Measurements from ENCODE around the gene SMC5. TPM values are rescaled to one million over a fixed set of nuclear protein-coding genes. Genes with fewer than 3 reads are reported as not detected.
"Not testable (repeated sequence)": the region's sequence is repeated elsewhere in the genome, so short reads cannot be mapped to it uniquely, and the experiment has no call there.

Gene SMC5
- total RNA-seq, 4 donors from 2014 or later: 33.1 to 49.4 (median 39.2) TPM

DNA sequence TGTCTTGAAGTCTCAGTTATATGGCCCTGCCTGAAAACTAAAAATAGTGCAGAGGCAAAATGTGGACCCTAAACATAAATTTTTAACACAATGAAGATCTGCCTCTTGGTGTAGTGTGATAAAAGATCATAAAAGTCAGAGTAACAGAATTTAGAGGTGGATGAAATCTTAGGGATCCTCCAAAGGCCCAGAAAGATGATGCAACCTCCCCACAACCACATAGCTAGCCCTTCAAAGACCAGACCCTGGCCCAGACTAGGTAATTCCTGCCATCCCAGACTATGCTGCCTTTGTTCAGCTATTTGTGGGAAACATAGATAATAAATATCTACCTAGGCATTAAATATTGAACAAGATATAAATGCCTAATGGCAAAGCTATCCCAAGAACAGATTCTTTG is 140.4 kb downstream of the SMC5 start:
- H3K27ac ChIP-seq: peak overlapping the region; percentile 18 to 64 (median 44)
- H3K36me3 ChIP-seq: no peaks in the 10 kb centered on the region
- TF ChIP-seq, protein P1, sequence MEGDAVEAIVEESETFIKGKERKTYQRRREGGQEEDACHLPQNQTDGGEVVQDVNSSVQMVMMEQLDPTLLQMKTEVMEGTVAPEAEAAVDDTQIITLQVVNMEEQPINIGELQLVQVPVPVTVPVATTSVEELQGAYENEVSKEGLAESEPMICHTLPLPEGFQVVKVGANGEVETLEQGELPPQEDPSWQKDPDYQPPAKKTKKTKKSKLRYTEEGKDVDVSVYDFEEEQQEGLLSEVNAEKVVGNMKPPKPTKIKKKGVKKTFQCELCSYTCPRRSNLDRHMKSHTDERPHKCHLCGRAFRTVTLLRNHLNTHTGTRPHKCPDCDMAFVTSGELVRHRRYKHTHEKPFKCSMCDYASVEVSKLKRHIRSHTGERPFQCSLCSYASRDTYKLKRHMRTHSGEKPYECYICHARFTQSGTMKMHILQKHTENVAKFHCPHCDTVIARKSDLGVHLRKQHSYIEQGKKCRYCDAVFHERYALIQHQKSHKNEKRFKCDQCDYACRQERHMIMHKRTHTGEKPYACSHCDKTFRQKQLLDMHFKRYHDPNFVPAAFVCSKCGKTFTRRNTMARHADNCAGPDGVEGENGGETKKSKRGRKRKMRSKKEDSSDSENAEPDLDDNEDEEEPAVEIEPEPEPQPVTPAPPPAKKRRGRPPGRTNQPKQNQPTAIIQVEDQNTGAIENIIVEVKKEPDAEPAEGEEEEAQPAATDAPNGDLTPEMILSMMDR (IDR thresholded peaks at IDR 0.05): no peak
- TF ChIP-seq POLR2A (IDR thresholded peaks at IDR 0.05): no peak
- intact Hi-C loops (cut with DNase I): no loop called here
- H3K4me1 ChIP-seq: peaks cover 65 to 73% of the 10 kb centered on the region in 2 donors
- no peak overlapping the region for H3K4me3 ChIP-seq (replicated peaks in 1 of 3)
- H3K9me3 ChIP-seq: no peaks in the 10 kb centered on the region
- no peak for DNase-seq
- H3K27me3 ChIP-seq: no peaks in the 10 kb centered on the region

DNA sequence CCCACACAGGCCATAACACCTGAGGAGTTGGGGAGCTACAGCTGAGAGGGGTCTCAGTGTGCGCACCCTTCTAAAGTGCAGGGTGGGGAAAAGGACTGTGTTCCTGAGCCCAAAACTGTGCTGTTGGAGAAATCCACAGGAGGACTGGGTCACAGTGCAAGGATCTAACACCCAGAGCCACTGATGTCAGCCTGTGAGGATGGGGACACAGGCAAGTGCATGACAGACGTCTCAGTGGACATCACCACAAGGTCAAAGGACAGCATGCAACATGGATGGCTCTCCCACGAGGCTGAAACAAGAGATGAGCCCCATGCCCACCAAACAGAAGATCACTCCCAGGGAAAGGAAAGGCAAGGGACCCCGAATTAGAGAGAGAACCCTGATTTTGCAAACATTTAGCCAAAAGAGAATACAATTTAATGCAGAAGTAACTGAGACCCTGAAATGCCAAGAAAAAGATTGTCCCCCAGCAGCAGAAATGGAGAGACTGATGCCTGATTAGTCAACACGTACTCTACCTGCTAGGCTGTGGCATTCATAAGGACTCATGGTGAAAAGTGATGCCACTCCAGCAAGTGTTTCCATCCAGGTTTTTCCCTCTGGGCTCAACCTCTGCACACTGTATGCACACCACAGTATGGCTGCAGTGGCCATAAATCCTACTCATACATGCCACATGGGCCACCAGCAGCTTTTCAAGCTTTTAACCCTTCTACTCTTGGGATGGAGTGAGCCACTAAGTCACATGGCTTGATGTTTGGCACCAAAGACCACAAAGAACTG is 141.5 kb downstream of the SMC5 start:
- no peak for DNase-seq
- no peaks in the 10 kb centered on the region for H3K36me3 ChIP-seq
- no peaks in the 10 kb centered on the region for H3K9me3 ChIP-seq
- H3K4me3 ChIP-seq (replicated peaks in 1 of 3): no peak overlapping the region
- WGBS, 2 donors: 74 to 91% methylated on average over 5 of the region's 5 CpGs
- no peaks in the 10 kb centered on the region for H3K27me3 ChIP-seq
- peak overlapping the region; percentile 0 to 64 (median 24) for H3K27ac ChIP-seq
- H3K4me1 ChIP-seq: peaks cover 60 to 80% of the 10 kb centered on the region in 2 donors
- intact Hi-C loops (cut with DNase I): no loop called here
- TF ChIP-seq, protein P1 (IDR thresholded peaks at IDR 0.05): no peak
- no peak for TF ChIP-seq POLR2A (IDR thresholded peaks at IDR 0.05)

DNA sequence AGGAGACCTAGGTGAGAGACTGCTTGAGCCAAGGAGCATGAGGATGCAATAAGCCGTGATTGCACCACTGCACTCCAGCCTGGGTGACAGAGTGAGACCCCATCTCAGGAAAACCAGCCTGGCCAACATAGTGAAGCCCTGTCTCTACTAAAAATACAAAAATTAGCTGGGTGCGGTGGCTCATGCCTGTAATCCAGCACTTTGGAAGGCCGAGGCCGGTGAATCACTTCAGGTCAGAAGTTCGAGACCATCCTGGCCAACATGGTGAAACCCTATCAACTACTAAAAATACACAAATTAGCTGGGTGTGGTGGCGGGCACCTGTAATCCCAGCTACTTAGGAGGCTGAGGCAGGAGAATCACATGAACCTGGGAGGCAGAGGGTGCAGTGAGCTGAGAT is 142.5 kb downstream of the SMC5 start:
- DNase-seq; H3K9me3 ChIP-seq; H3K36me3 ChIP-seq; intact Hi-C loops (cut with DNase I); H3K4me3 ChIP-seq (replicated peaks in 1 of 3); H3K27me3 ChIP-seq: not testable (repeated sequence)
- Histone ChIP-seq H3K4me1 (peaks cover 63 to 85% of the 10 kb centered on the region in 2 donors), H3K27ac (peak overlapping the region in 1 of 3 donors; percentile 76)
- 94 to 97% methylated on average over 6 of the region's 6 CpGs for WGBS, 2 donors

DNA sequence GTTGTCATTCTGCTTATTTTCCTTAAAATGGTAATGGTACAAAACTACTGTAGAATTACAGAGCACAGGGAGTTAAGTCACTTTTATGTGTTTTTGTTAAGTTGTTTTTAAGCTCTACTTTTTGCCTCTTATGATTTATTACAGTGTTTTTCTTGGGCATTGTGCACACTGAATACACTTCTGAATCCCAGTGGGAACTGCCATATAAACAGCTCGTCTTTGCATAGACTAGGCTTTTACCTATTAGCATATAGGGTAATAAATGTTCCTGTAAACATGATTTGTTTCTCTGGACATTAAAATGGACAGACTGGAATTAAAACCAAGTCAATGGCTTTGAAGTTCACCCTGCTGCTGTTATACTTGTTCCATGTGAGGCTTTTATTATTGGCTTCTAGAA is 143.4 kb downstream of the SMC5 start:
- Histone ChIP-seq H3K36me3 (no peaks in the 10 kb centered on the region), H3K9me3 (no peaks in the 10 kb centered on the region), H3K27ac (peak overlapping the region in 2 of 3 donors; percentile 68 to 76), H3K4me1 (peaks cover 71 to 87% of the 10 kb centered on the region in 2 donors), H3K4me3 (replicated peaks in 1 of 3) (no peak overlapping the region), H3K27me3 (no peaks in the 10 kb centered on the region)
- TF ChIP-seq, protein P1 (IDR thresholded peaks at IDR 0.05): no peak
- TF ChIP-seq POLR2A (IDR thresholded peaks at IDR 0.05): no peak
- WGBS, 2 donors: 29 to 42% methylated on average over 1 of the region's 1 CpG
- intact Hi-C loops (cut with DNase I): no loop called here
- no peak for DNase-seq

DNA sequence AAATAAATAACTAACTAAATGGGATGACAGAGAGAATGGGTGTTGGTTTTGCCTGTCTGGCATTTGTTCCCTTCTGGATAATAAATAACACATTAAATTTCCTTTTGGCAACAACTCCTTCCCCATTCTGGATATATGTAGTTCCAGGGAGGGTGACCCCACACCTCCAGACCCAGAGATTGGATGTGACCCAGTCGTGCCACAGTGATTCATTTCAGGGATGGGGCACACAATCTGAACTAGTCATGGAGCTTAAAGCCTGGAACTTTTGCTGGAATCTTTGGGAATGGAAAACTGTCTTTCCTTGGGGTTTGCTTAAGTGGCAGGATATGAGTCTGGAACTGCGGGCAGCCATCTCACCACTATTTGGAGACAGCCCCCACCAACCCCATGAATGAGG is 144.4 kb downstream of the SMC5 start:
- TF ChIP-seq, protein P1 (IDR thresholded peaks at IDR 0.05): no peak
- Histone ChIP-seq H3K4me3 (replicated peaks in 1 of 3) (no peak overlapping the region), H3K27ac (peak overlapping the region; percentile 50 to 76 (median 68)), H3K36me3 (no peaks in the 10 kb centered on the region), H3K9me3 (no peaks in the 10 kb centered on the region), H3K4me1 (peaks cover 76 to 96% of the 10 kb centered on the region in 2 donors), H3K27me3 (no peaks in the 10 kb centered on the region)
- DNase-seq: no peak
- WGBS, 2 donors: 80 to 83% methylated on average over 2 of the region's 2 CpGs
- intact Hi-C loops (cut with DNase I): no loop called here
